GM10248 (cell line): ENCODE data around the gene PC.

ENCODE experiments used
- CTCF ChIA-PET: fragments of 300-600 bp; sonication (Branson Sonifier 250); formaldehyde crosslinking; extraction: SDS; loops from one replicate; lab custom pipeline; 2021; ENCODE audit warnings: antibody characterized with exemption; lab: Yijun Ruan, JAX
- POLR2A ChIA-PET: fragments of 350-650 bp; sonication (Branson Sonifier 250); formaldehyde crosslinking; extraction: SDS; loops from one replicate; lab custom pipeline; 2020; ENCODE audit warnings: antibody characterized with exemption; lab: Yijun Ruan, JAX
- DNase-seq: peaks from one replicate; pipeline ENCODE4 v3.0.0; 2012; ENCODE audit errors: extremely low spot score
- CTCF ChIP-seq: IDR thresholded peaks from 2 replicates; pipeline ENCODE4 v1.5.1; 2012; ENCODE audit warnings: mild to moderate bottlenecking, low read depth; ENCODE audit errors: extremely low read depth, missing control alignments, control extremely low read depth

PC gene

GRCh38 chr11:66932543-66932942, 25.6 kb downstream of the PC start:
- DNase-seq, result no peak
- no peak for TF ChIP-seq CTCF
- ChIA-PET CTCF (interaction anchor here (1.3 kb wide), 1 partner anchor 39 kb away, joined by 4 read pairs; no protein-coding TSS in a partner anchor), POLR2A (no interaction called here)

- POLR2A ChIA-PET, result no interaction called here
- CTCF ChIA-PET, result no interaction called here
- no peak for TF ChIP-seq CTCF
- DNase-seq, result no peak
Observed at GRCh38 chr11:66929753-66930152, 28.4 kb downstream of the PC start.

GRCh38 chr11:66924272-66924671, 33.9 kb downstream of the PC start:
- POLR2A ChIA-PET, result no interaction called here
- no peak for DNase-seq

GRCh38 chr11:66922551-66922950, 35.6 kb downstream of the PC start:
- CTCF ChIA-PET, result interaction anchor here (3.0 kb wide), 1 partner anchor 14 kb away, joined by 11 read pairs; no protein-coding TSS in a partner anchor
- no peak for DNase-seq
- no peak for TF ChIP-seq CTCF
- POLR2A ChIA-PET, result interaction anchor here (0.6 kb wide), 1 partner anchor 1866 kb away, joined by 3 read pairs; no protein-coding TSS in a partner anchor

More at GRCh38 chr11:66924272-66924671, 33.9 kb downstream of the PC start:
- no peak for TF ChIP-seq CTCF
- CTCF ChIA-PET, result interaction anchor here (1.0 to 2.3 kb wide), 2 partner anchors 9 to 31 kb away, joined by 3 to 5 read pairs; no protein-coding TSS in a partner anchor

- DNase-seq, result no peak
- ChIA-PET POLR2A (no interaction called here), CTCF (interaction anchor here (3.0 kb wide), 1 partner anchor 13 kb away, joined by 11 read pairs; no protein-coding TSS in a partner anchor)
- TF ChIP-seq CTCF, result no peak
Observed at GRCh38 chr11:66920978-66921784, 37.0 kb downstream of the PC start.

- no peak for TF ChIP-seq CTCF
- CTCF ChIA-PET, result interaction anchor here (1.4 kb wide), 1 partner anchor 226 kb away, joined by 4 read pairs; no protein-coding TSS in a partner anchor
- POLR2A ChIA-PET, result no interaction called here
- DNase-seq, result no peak
Observed at GRCh38 chr11:66919923-66920322, 38.3 kb downstream of the PC start.
